Measurements from ENCODE around the gene WDR48.

- TF ChIP-seq CTCF (IDR thresholded peaks at IDR 0.05) (no peak), EP300 (IDR thresholded peaks at IDR 0.05) (no peak)
These were observed 22.3 kb upstream of the WDR48 start for GRCh38 chr3:39029556-39029955.

Measured in ovary (tissue), 3 donors.